H1 (cell line): ENCODE measurements around the gene FAM98C. TPM values are rescaled to one million over a fixed set of nuclear protein-coding genes. Genes with fewer than 3 reads are reported as not detected.
A peak's percentile ranks its signal among the peaks of the same experiment; 100 is the strongest.

ENCODE experiments used
- CTCF ChIA-PET: fragments of 300-600 bp; sonication (Branson Sonifier 250); formaldehyde crosslinking; loops from one replicate; lab custom pipeline; 2021; ENCODE audit not compliant: partially characterized antibody; lab: Charles Lee
- POLR2A ChIA-PET: fragments of 300-600 bp; sonication (Branson Sonifier 250); formaldehyde crosslinking; loops from one replicate; lab custom pipeline; 2021; ENCODE audit warnings: inconsistent platforms; ENCODE audit not compliant: partially characterized antibody; lab: Charles Lee
- DNase-seq, 2 experiments: peaks; one replicate each; pipeline versions ENCODE4 v3.0.0 to v3.0.0-alpha.2; 2010 to 2022; ENCODE audit warnings: low spot score in 2 of 2, low read depth in 1 of 2, mixed read lengths in 1 of 2
- FAIRE-seq: peaks from 2 replicates; lab custom pipeline; 2011; peaks lifted over from hg19 to GRCh38; lab: Jason Lieb, UNC
- H2AFZ ChIP-seq: 2 replicates; pipeline ENCODE4 v1.8.1; 2012; ENCODE audit warnings: low read length, inconsistent platforms
- H2AK5ac ChIP-seq: 2 replicates; pipeline ENCODE4 v1.6.1; 2013; ENCODE audit warnings: low read depth, low read length
- H2BK120ac ChIP-seq: replicated peaks from 2 replicates; pipeline ENCODE3; 2013; ENCODE audit warnings: low read depth, low read length, inconsistent platforms
- H2BK12ac ChIP-seq: 2 replicates; pipeline ENCODE4 v1.6.1; 2013; ENCODE audit warnings: low read depth, low read length
- H2BK15ac ChIP-seq: 2 replicates; pipeline ENCODE4 v1.6.1; 2013; ENCODE audit warnings: low read length
- H2BK20ac ChIP-seq: 2 replicates; pipeline ENCODE4 v1.6.1; 2013; ENCODE audit warnings: low read length
- H2BK5ac ChIP-seq: 2 replicates; pipeline ENCODE4 v1.6.1; 2013; ENCODE audit warnings: low read depth, low read length
- H3K14ac ChIP-seq: 2 replicates; pipeline ENCODE4 v1.6.1; 2013; ENCODE audit warnings: inconsistent platforms; ENCODE audit not compliant: insufficient read length
- H3K18ac ChIP-seq: 2 replicates; pipeline ENCODE4 v1.6.1; 2013; ENCODE audit warnings: low read length; ENCODE audit errors: extremely low read depth
- H3K23ac ChIP-seq: 2 replicates; pipeline ENCODE4 v1.6.1; 2013; ENCODE audit warnings: inconsistent platforms; ENCODE audit not compliant: insufficient read length
- H3K23me2 ChIP-seq: 2 replicates; pipeline ENCODE4 v1.6.1; 2013; ENCODE audit warnings: low read depth, low read length
- H3K27ac ChIP-seq: 2 replicates; pipeline ENCODE4 v1.6.1; 2011; ENCODE audit warnings: low read depth, low read length, inconsistent platforms
- H3K27me3 ChIP-seq, 4 experiments: replicated peaks in 1 of 4; 1 replicate in 1 of 4; 2 replicates in 3 of 4; pipeline versions ENCODE4 v1.6.1 to v1.8.1; 2011 to 2013; ENCODE audit warnings: low read length in 3 of 4, mild to moderate bottlenecking in 3 of 4, inconsistent platforms in 2 of 4, mixed read lengths in 2 of 4, moderate library complexity in 1 of 4; ENCODE audit not compliant: control insufficient read depth in 3 of 4, insufficient read depth in 3 of 4; ENCODE audit errors: extremely low read depth in 1 of 4
- H3K36me3 ChIP-seq, 4 experiments: 2 replicates each; pipeline versions ENCODE4 v1.6.1 to v1.8.1; 2011 to 2013; ENCODE audit warnings: mild to moderate bottlenecking in 4 of 4, low read length in 3 of 4, moderate library complexity in 2 of 4, control low read depth in 1 of 4, inconsistent platforms in 1 of 4; ENCODE audit not compliant: insufficient read depth in 4 of 4, control insufficient read depth in 2 of 4
- H3K4ac ChIP-seq: replicated peaks from 2 replicates; pipeline ENCODE3; 2013; ENCODE audit warnings: low read length, low read depth, mixed read lengths, inconsistent platforms; ENCODE audit not compliant: insufficient read length
- H3K4me1 ChIP-seq, 4 experiments: replicated peaks in 1 of 4; 1 replicate in 1 of 4; 2 replicates in 3 of 4; pipeline versions ENCODE4 v1.6.1 to v1.8.1; 2011 to 2013; ENCODE audit warnings: low read length in 3 of 4, inconsistent platforms in 2 of 4, mixed read lengths in 1 of 4; ENCODE audit not compliant: insufficient read depth in 4 of 4, control insufficient read depth in 3 of 4
- H3K4me2 ChIP-seq, 2 experiments: 2 replicates each; pipeline versions ENCODE4 v1.6.1 to v1.8.1; 2011 to 2013; ENCODE audit warnings: low read depth in 2 of 2, low read length in 2 of 2, control low read depth in 1 of 2, inconsistent platforms in 1 of 2, mild to moderate bottlenecking in 1 of 2; ENCODE audit not compliant: insufficient read depth in 1 of 2
- H3K4me3 ChIP-seq, 4 experiments: fragments of 200-600, 300-600 bp in 1 of 4; sonication (generic), shearing (Covaris generic), sonication (Bioruptor Twin) in 1 of 4; 2 replicates each; pipeline versions ENCODE4 v1.5.1 to v1.8.1; 2011 to 2016; ENCODE audit warnings: low read length in 4 of 4, low read depth in 3 of 4, control low read depth in 2 of 4, inconsistent platforms in 2 of 4, mild to moderate bottlenecking in 2 of 4, mixed read lengths in 1 of 4, moderate library complexity in 1 of 4; ENCODE audit not compliant: insufficient read depth in 2 of 4; ENCODE audit errors: extremely low read depth in 1 of 4
- H3K56ac ChIP-seq: replicated peaks from 2 replicates; pipeline ENCODE3; 2013; ENCODE audit warnings: low read depth, mild to moderate bottlenecking, mixed read lengths, low read length, inconsistent platforms; ENCODE audit not compliant: insufficient read length
- H3K79me1 ChIP-seq: 2 replicates; pipeline ENCODE4 v1.6.1; 2013; ENCODE audit warnings: low read depth, low read length, control low read depth
- H3K79me2 ChIP-seq, 2 experiments: 2 replicates each; pipeline versions ENCODE4 v1.6.1 to v1.8.1; 2012 to 2013; ENCODE audit warnings: low read length in 2 of 2, mild to moderate bottlenecking in 2 of 2, inconsistent platforms in 1 of 2; ENCODE audit not compliant: insufficient read depth in 2 of 2, control insufficient read depth in 1 of 2
- H3K9ac ChIP-seq, 4 experiments: replicated peaks in 1 of 4; 1 replicate in 1 of 4; 2 replicates in 3 of 4; pipeline versions ENCODE4 v1.6.1 to v1.8.1; 2011 to 2013; ENCODE audit warnings: low read depth in 3 of 4, low read length in 3 of 4, control low read depth in 2 of 4, mild to moderate bottlenecking in 2 of 4, moderate library complexity in 2 of 4, inconsistent platforms in 1 of 4; ENCODE audit errors: extremely low read depth in 1 of 4
- H3K9me3 ChIP-seq, 2 experiments: 2 replicates each; pipeline versions ENCODE4 v1.6.1 to v1.8.1; 2012 to 2013; ENCODE audit warnings: mild to moderate bottlenecking in 2 of 2, moderate library complexity in 2 of 2, control low read depth in 1 of 2, inconsistent platforms in 1 of 2, low read depth in 1 of 2, low read length in 1 of 2, mixed read lengths in 1 of 2; ENCODE audit not compliant: insufficient read depth in 2 of 2
- H4K20me1 ChIP-seq, 2 experiments: replicated peaks in 1 of 2; 2 replicates each; pipeline versions ENCODE3 to v1.8.1; 2011 to 2013; ENCODE audit warnings: inconsistent platforms in 2 of 2, low read length in 2 of 2, mild to moderate bottlenecking in 1 of 2; ENCODE audit not compliant: insufficient read depth in 2 of 2, control insufficient read depth in 1 of 2
- H4K5ac ChIP-seq: 2 replicates; pipeline ENCODE4 v1.6.1; 2013; ENCODE audit warnings: low read length, low read depth, mixed read lengths, inconsistent platforms; ENCODE audit not compliant: insufficient read length
- H4K8ac ChIP-seq: 2 replicates; pipeline ENCODE4 v1.8.0; 2013; ENCODE audit warnings: mild to moderate bottlenecking, moderate library complexity, low read length, inconsistent platforms; ENCODE audit not compliant: insufficient read depth; ENCODE audit errors: extremely low read depth
- H4K91ac ChIP-seq: replicated peaks from 2 replicates; pipeline ENCODE3; 2013; ENCODE audit warnings: low read length, mixed read lengths, inconsistent platforms; ENCODE audit not compliant: insufficient read length
- BACH1 ChIP-seq: IDR thresholded peaks from 2 replicates; pipeline ENCODE4 v1.6.1; 2012; ENCODE audit warnings: low read length, improper control_type of control experiment
- BRCA1 ChIP-seq: IDR thresholded peaks from 2 replicates; pipeline ENCODE4 v1.6.1; 2012; ENCODE audit warnings: low read depth, low read length, improper control_type of control experiment
- CREB1 ChIP-seq: IDR thresholded peaks from 2 replicates; pipeline ENCODE4 v1.6.1; 2012; ENCODE audit warnings: inconsistent platforms
- MAX ChIP-seq: IDR thresholded peaks from 2 replicates; pipeline ENCODE4 v1.6.1; 2012; ENCODE audit warnings: inconsistent platforms
- POLR2AphosphoS5 ChIP-seq: IDR thresholded peaks from 2 replicates; pipeline ENCODE4 v1.6.1; 2011; ENCODE audit warnings: low read depth, low read length
- SP1 ChIP-seq: IDR thresholded peaks from 2 replicates; pipeline ENCODE4 v1.6.1; 2011; ENCODE audit warnings: low read depth, low read length
- TAF1 ChIP-seq: IDR thresholded peaks from 2 replicates; pipeline ENCODE4 v1.6.1; 2011; ENCODE audit warnings: mild to moderate bottlenecking, low read depth, low read length
- TAF7 ChIP-seq: optimal IDR thresholded peaks from 2 replicates; pipeline ENCODE3; 2011; ENCODE audit warnings: low read depth, mild to moderate bottlenecking, inconsistent platforms, low read length, moderate library complexity, borderline replicate concordance
- YY1 ChIP-seq: IDR thresholded peaks from 2 replicates; pipeline ENCODE4 v1.6.1; 2011; ENCODE audit warnings: low read depth, mild to moderate bottlenecking, low read length
- WGBS, 2 experiments: shearing (Covaris generic) in 1 of 2; methylation state at CpG; one replicate each; pipeline versions ENCODE4 v1.1.6 to v1.1.7; 2013 to 2015; ENCODE audit warnings: low lambda C conversion rate in 2 of 2, mixed read lengths in 2 of 2, inconsistent platforms in 1 of 2, low coverage in 1 of 2, missing lambda C conversion rate in 1 of 2; ENCODE audit not compliant: insufficient replicate concordance in 2 of 2, insufficient coverage in 1 of 2, insufficient read length in 1 of 2; ENCODE audit errors: extremely low coverage in 1 of 2, missing lambda C conversion rate in 1 of 2; 5-methylcytosine and 5-hydroxymethylcytosine counted together
- polyA plus RNA-seq, 7 experiments: library from polyadenylated mRNA; depleted of rRNA in 3 of 7; stranded (reverse) in 5 of 7; unstranded in 2 of 7; fragments of >200 nt in 5 of 7; fragments of 200-250 nt in 2 of 7; gene quantifications; 1 replicate in 5 of 7; 2 replicates in 1 of 7; 4 replicates in 1 of 7; pipeline versions ENCODE4 v1.2.1 to v1.2.3, GENCODE V29; 2011 to 2013; ENCODE audit warnings: missing spikeins in 2 of 7, mixed read lengths in 2 of 7
- total RNA-seq: library from RNA; stranded (reverse); fragmentation: NEBNext Ultra II Directional; extraction: Animal tissue kit (Norgen Biotek cat#: 25700); gene quantifications from 2 replicates; pipeline ENCODE4 v1.2.1, GENCODE V29; 2021
- TF ChIP-seq, protein P1 (sequence below): IDR thresholded peaks from 2 replicates; pipeline ENCODE4 v1.6.1; 2012; ENCODE audit warnings: inconsistent platforms
- TF ChIP-seq, protein P2 (sequence below): IDR thresholded peaks from 2 replicates; pipeline ENCODE4 v1.6.1; 2011; ENCODE audit warnings: low read length, improper control_type of control experiment

The FAM98C gene
- total and polyA plus RNA-seq, 2 of the 8 experiments (the other 6 are each of a cell fraction or from before 2014, with no cell fraction given) = 6.1 to 9.4 TPM

DNA sequence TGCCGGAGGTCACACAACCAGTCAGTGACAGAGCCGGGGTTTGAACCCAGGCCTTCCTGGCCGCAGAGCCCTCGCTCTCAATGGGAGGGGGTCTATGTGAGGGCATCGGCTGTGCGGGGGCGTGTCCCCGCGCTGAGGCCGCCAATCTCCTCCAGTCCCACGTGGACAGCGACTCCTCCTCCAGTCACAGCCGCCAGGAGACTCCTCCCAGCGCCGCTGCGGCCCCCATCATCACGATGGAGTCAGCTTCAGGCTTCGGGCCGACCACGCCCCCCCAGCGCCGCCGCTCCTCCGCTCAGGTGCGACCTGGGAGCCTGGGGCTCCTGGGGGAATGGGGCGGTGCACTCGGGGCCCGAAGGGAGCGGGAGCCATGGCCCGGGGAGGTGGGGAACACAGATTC, 8.4 kb upstream of the FAM98C start:
- peak overlapping the region; percentile 54 to 71; a peak in 3 of 4 replicates for H3K4me2 ChIP-seq
- H3K18ac ChIP-seq = no peak overlapping the region
- H3K4me3 ChIP-seq = peak overlapping the region in 3 of 4 experiments; percentile 15 to 52 (median 29); a peak in 5 of 8 replicates
- DNase-seq = peak; percentile 82 to 95
- H2AK5ac ChIP-seq = no peak overlapping the region
- H3K23ac ChIP-seq = no peak overlapping the region
- H4K20me1 ChIP-seq = peaks cover 0 to 2% of the 10 kb centered on the region in 2 experiments
- peaks cover 3% of the 10 kb centered on the region; the same call in 1 of the 2 replicates for H3K23me2 ChIP-seq
- ChIA-PET CTCF (interaction anchor here (0.9 to 1.3 kb wide), 3 partner anchors 39 to 161 kb away, joined by 3 to 6 read pairs (median 3); no protein-coding TSS in a partner anchor), POLR2A (interaction anchor here (1.1 to 2.2 kb wide), 8 partner anchors 9 to 255 kb away, joined by 3 to 12 read pairs (median 4); partner anchors contain the start of gene SPINT2)
- no peak overlapping the region for H3K56ac ChIP-seq
- H2BK5ac ChIP-seq = no peak overlapping the region
- H4K8ac ChIP-seq = no peak overlapping the region; the same call in 1 of the 2 replicates
- H3K9me3 ChIP-seq = no peaks in the 10 kb centered on the region
- H3K36me3 ChIP-seq = peaks cover 2 to 20% (median 5%) of the 10 kb centered on the region in 4 experiments; a peak in 2 of 8 replicates
- no peak overlapping the region for H2BK120ac ChIP-seq
- peaks cover 0 to 7% of the 10 kb centered on the region in 2 experiments; a peak in 2 of 4 replicates for H3K79me2 ChIP-seq
- no peak overlapping the region for H3K27ac ChIP-seq
- no peak overlapping the region for H4K91ac ChIP-seq
- 13% methylated on average over 21 of the region's 30 CpGs; no CpG with 5 or more reads in 1 of the 2 experiments for WGBS, 2 experiments
- no peak overlapping the region for H4K5ac ChIP-seq
- no peak overlapping the region for H3K9ac ChIP-seq
- no peak overlapping the region for H2AFZ ChIP-seq
- H3K14ac ChIP-seq = no peak overlapping the region
- H2BK15ac ChIP-seq = no peak overlapping the region
- peak; percentile 45 for FAIRE-seq
- peaks cover 4% of the 10 kb centered on the region; the same call in 1 of the 2 replicates for H3K79me1 ChIP-seq
- H3K4me1 ChIP-seq = peaks cover 6 to 14% (median 9%) of the 10 kb centered on the region in 4 experiments
- no peak overlapping the region for H2BK12ac ChIP-seq
- peaks cover 0 to 23% (median 19%) of the 10 kb centered on the region in 4 experiments; a peak in 5 of 7 replicates for H3K27me3 ChIP-seq
- no peak overlapping the region for H2BK20ac ChIP-seq
- H3K4ac ChIP-seq = no peak overlapping the region
- TF ChIP-seq MAX (peak; percentile 82), SP1 (peak; percentile 57; the same call in 1 of the 2 replicates), BRCA1 (no peak), TAF1 (peak; percentile 46; the same call in 1 of the 2 replicates), BACH1 (no peak), YY1 (peak; percentile 24; the same call in 1 of the 2 replicates), POLR2AphosphoS5 (peak; percentile 52; the same call in 1 of the 2 replicates), CREB1 (peak; percentile 66; the same call in 1 of the 2 replicates), TAF7 (peak; percentile 20)
- TF ChIP-seq, protein P1, sequence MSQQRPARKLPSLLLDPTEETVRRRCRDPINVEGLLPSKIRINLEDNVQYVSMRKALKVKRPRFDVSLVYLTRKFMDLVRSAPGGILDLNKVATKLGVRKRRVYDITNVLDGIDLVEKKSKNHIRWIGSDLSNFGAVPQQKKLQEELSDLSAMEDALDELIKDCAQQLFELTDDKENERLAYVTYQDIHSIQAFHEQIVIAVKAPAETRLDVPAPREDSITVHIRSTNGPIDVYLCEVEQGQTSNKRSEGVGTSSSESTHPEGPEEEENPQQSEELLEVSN = peak; percentile 52; the same call in 1 of the 2 replicates
- TF ChIP-seq, protein P2, sequence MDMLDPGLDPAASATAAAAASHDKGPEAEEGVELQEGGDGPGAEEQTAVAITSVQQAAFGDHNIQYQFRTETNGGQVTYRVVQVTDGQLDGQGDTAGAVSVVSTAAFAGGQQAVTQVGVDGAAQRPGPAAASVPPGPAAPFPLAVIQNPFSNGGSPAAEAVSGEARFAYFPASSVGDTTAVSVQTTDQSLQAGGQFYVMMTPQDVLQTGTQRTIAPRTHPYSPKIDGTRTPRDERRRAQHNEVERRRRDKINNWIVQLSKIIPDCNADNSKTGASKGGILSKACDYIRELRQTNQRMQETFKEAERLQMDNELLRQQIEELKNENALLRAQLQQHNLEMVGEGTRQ = peak; percentile 68; the same call in 1 of the 2 replicates
